Testis (tissue), 3 donors: ENCODE measurements around the gene ST6GALNAC6. TPM values are rescaled to one million over a fixed set of nuclear protein-coding genes. Genes with fewer than 3 reads are reported as not detected.

Experiments used
- DNase-seq: peaks from one replicate; pipeline ENCODE4 v3.0.0-alpha.2; 2019
- H3K27ac ChIP-seq, 2 donors: fragments of 200-600 bp; sonication (generic); one replicate each; pipeline ENCODE4 v1.5.1; 2019
- H3K27me3 ChIP-seq: fragments of 200-600 bp; sonication (generic); one replicate; pipeline ENCODE4 v1.5.1; 2019
- H3K36me3 ChIP-seq: fragments of 200-600 bp; sonication (generic); one replicate; pipeline ENCODE4 v1.5.1; 2017; ENCODE audit warnings: low read depth; ENCODE audit errors: missing control alignments
- H3K4me1 ChIP-seq: fragments of 200-600 bp; sonication (generic); one replicate; pipeline ENCODE4 v1.5.1; 2019
- H3K4me3 ChIP-seq, 2 donors: fragments of 200-600 bp; sonication (generic); one replicate each; pipeline ENCODE4 v1.5.1; 2017 to 2019
- H3K9me3 ChIP-seq: fragments of 200-600 bp; sonication (generic); one replicate; pipeline ENCODE4 v1.5.1; 2017
- POLR2A ChIP-seq: fragments of 450-650 bp; IDR thresholded peaks from one replicate; pipeline ENCODE4 v1.6.1; 2017; ENCODE audit warnings: antibody characterized with exemption, mild to moderate bottlenecking, moderate library complexity
- WGBS, 2 donors: methylation state at CpG; one replicate each; pipeline ENCODE4 v1.1.5; 2018; 5-methylcytosine and 5-hydroxymethylcytosine counted together
- intact Hi-C: fragments of 100-400 bp; cut with DNase I; formaldehyde crosslinking; loops from one replicate; pipeline ENCODE4 v1.15.1; 2023; ENCODE audit warnings: low total_unique reads
- polyA plus RNA-seq: library from polyadenylated mRNA; stranded (reverse); fragments of 350-450 nt; fragmentation: Illumina TruSeq; extraction: RNeasy Lipid Tissue Mini Kit (QIAGEN cat#74804); gene quantifications from one replicate; pipeline ENCODE4 v1.2.3, GENCODE V29; 2014; ENCODE audit warnings: low read depth, low replicate concordance; ENCODE audit not compliant: insufficient read depth
- total RNA-seq, 2 donors: library from RNA; depleted of rRNA; stranded (reverse); fragments of >200 nt; gene quantifications; one replicate each; pipeline ENCODE4 v1.2.3, GENCODE V29; 2016
- TF ChIP-seq, protein P1 (sequence below), 3 experiments: fragments of 450-650 bp in 2 of 3; fragments of 200-600 bp in 1 of 3; sonication (generic) in 1 of 3; IDR thresholded peaks; one replicate each; pipeline ENCODE4 v1.5.1; 2016 to 2019; ENCODE audit warnings: antibody characterized with exemption in 3 of 3, mild to moderate bottlenecking in 2 of 3, moderate library complexity in 1 of 3

Gene ST6GALNAC6
- total and polyA plus RNA-seq, 3 donors from 2014 or later: 43.0 to 70.3 (median 46.3) TPM

DNA sequence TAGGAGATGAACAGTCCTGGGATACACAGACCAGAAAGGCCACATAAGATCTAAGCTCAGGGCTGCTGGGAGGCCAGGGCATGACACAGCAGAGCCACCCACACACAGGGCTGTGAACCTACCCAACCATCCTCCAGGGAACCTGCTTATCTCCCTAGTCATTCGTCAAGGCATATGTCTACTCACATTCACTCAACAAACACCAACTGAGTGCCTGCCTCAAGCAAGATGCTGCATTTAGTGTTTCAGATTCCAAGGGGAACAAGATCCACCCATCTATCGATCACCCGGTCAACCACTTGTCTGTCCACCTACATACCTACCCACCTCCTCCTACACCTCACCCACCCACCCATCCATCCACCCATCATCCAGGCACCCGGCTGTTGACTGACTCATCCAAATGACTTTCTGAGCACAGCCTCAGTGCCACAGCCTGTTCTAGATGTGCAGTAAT, 36.4 kb upstream of the ST6GALNAC6 start:
- Histone ChIP-seq H3K36me3 (no peaks in the 10 kb centered on the region), H3K27me3 (no peaks in the 10 kb centered on the region), H3K9me3 (no peaks in the 10 kb centered on the region), H3K4me1 (peaks cover 27% of the 10 kb centered on the region), H3K4me3 (no peak overlapping the region), H3K27ac (no peak overlapping the region)
- no peak for TF ChIP-seq POLR2A
- TF ChIP-seq, protein P1, sequence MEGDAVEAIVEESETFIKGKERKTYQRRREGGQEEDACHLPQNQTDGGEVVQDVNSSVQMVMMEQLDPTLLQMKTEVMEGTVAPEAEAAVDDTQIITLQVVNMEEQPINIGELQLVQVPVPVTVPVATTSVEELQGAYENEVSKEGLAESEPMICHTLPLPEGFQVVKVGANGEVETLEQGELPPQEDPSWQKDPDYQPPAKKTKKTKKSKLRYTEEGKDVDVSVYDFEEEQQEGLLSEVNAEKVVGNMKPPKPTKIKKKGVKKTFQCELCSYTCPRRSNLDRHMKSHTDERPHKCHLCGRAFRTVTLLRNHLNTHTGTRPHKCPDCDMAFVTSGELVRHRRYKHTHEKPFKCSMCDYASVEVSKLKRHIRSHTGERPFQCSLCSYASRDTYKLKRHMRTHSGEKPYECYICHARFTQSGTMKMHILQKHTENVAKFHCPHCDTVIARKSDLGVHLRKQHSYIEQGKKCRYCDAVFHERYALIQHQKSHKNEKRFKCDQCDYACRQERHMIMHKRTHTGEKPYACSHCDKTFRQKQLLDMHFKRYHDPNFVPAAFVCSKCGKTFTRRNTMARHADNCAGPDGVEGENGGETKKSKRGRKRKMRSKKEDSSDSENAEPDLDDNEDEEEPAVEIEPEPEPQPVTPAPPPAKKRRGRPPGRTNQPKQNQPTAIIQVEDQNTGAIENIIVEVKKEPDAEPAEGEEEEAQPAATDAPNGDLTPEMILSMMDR (IDR thresholded peaks at IDR 0.05): no peak
- 79 to 91% methylated on average over 4 of the region's 4 CpGs for WGBS, 2 donors
- intact Hi-C loops: no loop called here
- no peak for DNase-seq

DNA sequence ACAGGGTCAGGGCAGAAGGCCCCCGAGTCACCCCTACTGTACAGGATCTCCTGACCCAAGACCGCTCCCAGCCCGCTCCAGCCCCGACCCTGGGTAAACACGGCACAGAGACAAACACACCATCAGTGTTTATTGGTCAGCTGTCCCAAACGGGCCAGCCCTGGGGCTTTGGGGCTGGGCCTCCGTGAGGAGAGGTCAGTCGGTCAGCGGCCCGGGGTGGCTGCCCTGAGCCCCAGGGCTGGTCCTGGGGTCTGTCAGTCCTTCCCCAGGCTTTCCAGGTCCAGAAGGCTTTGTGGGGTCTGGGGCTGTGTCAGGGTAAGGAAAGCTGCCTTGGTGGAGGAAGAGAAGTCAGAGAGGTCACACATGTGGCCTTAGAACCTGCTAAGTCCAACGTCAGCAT, 35.6 kb upstream of the ST6GALNAC6 start:
- TF ChIP-seq, protein P1 (IDR thresholded peaks at IDR 0.05): no peak
- TF ChIP-seq POLR2A: no peak
- Histone ChIP-seq H3K4me3 (no peak overlapping the region), H3K9me3 (no peaks in the 10 kb centered on the region), H3K4me1 (peaks cover 31% of the 10 kb centered on the region), H3K27me3 (no peaks in the 10 kb centered on the region), H3K27ac (no peak overlapping the region), H3K36me3 (no peaks in the 10 kb centered on the region)
- intact Hi-C loops: no loop called here
- 88% methylated on average over 9 to 11 of the region's 11 CpGs for WGBS, 2 donors
- no peak for DNase-seq

DNA sequence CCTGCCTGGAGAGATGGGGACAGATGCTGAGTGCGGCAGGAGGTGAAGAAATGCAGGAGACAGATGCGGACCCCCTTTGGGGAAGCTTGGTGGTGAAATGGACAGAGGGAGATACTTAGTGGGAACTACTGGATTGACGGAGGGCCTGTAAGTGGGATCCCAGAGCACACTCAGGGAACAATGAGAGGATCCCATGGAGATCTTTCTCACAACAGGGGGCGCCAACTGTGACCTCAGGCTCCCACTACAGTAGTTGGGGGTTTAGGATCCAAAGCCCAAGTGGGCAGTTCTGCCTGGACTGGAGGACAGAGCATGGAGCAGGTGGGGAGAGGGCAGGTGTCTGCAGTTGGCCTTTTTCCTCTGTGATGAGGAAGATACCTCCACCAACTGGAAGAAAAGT, 34.8 kb upstream of the ST6GALNAC6 start:
- Histone ChIP-seq H3K27ac (no peak overlapping the region), H3K9me3 (no peaks in the 10 kb centered on the region), H3K4me1 (peaks cover 26% of the 10 kb centered on the region), H3K27me3 (no peaks in the 10 kb centered on the region), H3K36me3 (no peaks in the 10 kb centered on the region), H3K4me3 (no peak overlapping the region)
- 93 to 97% methylated on average over 4 of the region's 4 CpGs for WGBS, 2 donors
- TF ChIP-seq, protein P1 (IDR thresholded peaks at IDR 0.05): no peak
- TF ChIP-seq POLR2A: no peak
- DNase-seq: no peak
- intact Hi-C loops: no loop called here

DNA sequence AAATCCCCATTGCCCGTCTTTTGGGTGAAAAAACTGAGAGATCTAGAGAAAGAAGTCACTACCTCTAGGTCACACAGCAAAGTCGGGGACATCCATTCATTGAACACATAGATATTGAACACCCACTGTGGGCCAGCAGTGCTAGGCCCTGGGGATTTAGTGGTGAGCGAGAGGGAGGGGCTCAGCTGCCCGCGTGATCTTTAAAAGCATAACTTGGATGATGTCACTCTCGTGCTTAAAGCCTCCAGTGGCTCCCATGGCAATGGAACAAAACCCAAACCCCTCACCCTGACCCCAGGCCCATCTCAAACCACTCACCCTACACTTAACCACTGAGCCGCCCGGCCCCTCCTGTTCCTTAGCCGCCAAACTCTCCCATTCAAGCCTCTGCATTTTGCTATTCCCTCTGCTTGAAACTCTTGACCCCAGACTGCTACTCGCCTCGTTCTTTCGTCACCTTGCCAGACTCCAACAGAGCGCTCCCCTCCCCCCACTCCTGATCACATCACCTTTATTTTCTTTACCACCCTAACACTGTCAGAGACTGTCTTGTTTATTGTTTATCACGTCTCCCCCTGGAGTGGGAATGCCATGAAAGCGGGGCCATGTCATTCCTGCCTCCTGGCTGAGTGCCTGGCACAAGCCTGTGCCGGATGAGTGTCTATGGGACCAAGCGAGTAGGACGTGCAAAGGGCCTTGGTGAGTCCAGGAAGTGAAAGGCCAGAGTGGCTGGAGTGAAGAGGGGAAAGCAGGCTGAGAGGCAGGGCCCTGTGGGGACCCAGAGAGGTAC, 31.9 kb upstream of the ST6GALNAC6 start:
- TF ChIP-seq, protein P1 (IDR thresholded peaks at IDR 0.05): no peak
- TF ChIP-seq POLR2A: no peak
- H3K27ac ChIP-seq: no peak overlapping the region
- DNase-seq: no peak
- 18 to 29% methylated on average over 18 of the region's 18 CpGs for WGBS, 2 donors
- no peaks in the 10 kb centered on the region for H3K27me3 ChIP-seq
- H3K36me3 ChIP-seq: no peaks in the 10 kb centered on the region
- H3K4me1 ChIP-seq: peaks cover 23% of the 10 kb centered on the region
- peak overlapping the region; percentile 31 to 57 for H3K4me3 ChIP-seq
- intact Hi-C loops: no loop called here
- H3K9me3 ChIP-seq: no peaks in the 10 kb centered on the region
